AG09319 (cell line): ENCODE results near the gene DUSP22.

Experiments used
- DNase-seq: peaks from one replicate; pipeline ENCODE4 v3.0.0-alpha.2; 2010; ENCODE audit warnings: low read depth; ENCODE audit errors: extremely low read depth
- CTCF ChIP-seq: IDR thresholded peaks from 2 replicates; pipeline ENCODE4 v1.5.1; 2011; ENCODE audit warnings: low read depth, mild to moderate bottlenecking, inconsistent platforms, low read length, moderate library complexity

DUSP22 gene

GRCh38 chr6:344816-345340 lies 52.6 kb downstream of the DUSP22 start:
- no peak for TF ChIP-seq CTCF
- DNase-seq = no peak

DNA sequence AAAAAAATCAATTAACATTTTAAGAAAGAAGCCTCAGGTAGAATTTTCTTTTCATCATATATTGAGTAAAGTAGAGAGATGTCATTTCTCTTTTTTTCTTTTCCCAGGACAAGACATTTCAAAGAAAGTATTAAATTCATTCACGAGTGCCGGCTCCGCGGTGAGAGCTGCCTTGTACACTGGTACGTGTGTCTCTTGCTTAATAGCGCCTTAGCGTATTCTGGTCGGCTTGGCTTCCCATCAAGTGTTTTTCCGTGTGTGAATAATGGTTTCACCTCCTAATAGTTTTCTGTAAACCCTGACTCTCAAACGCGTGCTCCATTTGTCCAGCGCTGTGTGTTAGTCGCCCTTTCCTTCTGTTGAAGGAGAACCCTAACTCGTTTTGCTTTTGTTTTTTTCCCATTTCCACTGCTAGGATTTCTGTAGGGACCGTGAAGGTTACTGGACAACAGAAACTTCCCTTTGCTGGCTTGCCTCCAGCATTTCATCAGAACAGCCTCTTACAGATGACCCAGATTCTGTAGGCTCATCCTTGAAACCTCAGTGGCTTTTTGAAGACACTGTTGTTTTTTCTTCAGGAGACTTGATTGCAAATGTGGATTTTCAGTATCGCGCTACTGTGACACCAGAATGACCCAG lies 53.6 kb downstream of the DUSP22 start:
- no peak for DNase-seq
- no peak for TF ChIP-seq CTCF

GRCh38 chr6:346386-347030 lies 54.2 kb downstream of the DUSP22 start:
- DNase-seq = no peak
- no peak for TF ChIP-seq CTCF

- no peak for DNase-seq
- TF ChIP-seq CTCF = no peak
Measured at GRCh38 chr6:347232-347631, 54.9 kb downstream of the DUSP22 start.

DNA sequence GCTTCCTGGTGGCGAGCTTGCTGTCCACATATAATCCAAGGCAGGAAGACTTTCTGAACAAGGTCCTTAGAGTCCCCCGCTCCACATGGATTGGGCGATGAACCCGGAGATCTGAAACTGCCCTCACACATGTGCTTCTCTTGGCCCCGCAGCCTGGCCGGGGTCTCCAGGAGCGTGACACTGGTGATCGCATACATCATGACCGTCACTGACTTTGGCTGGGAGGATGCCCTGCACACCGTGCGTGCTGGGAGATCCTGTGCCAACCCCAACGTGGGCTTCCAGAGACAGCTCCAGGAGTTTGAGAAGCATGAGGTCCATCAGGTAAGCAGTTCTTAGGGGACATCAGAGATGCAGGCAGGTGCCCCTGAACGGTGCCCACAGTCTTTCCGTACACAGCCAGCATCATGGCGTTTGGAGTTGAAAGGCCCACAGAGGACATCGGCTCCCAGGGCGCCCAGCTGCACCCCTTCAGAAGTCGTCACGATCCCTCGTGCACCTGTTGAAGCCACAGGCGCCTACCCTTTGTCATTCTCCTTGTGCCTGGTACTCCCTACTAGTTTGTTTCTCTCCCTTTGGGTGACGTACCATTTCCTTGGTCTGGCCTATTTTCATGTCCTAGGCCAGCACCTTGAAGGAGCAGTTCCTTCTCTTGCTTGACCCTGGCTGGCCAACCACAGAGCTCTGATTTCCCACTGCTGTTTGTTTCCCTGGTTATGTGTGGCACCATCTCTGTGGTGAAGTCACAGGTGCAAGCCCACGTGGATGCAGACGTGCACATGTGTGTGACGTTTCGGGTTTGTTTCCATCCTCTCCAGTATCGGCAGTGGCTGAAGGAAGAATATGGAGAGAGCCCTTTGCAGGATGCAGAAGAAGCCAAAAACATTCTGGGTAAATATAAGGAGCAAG lies 55.9 kb downstream of the DUSP22 start:
- no peak for TF ChIP-seq CTCF
- no peak for DNase-seq

DNA sequence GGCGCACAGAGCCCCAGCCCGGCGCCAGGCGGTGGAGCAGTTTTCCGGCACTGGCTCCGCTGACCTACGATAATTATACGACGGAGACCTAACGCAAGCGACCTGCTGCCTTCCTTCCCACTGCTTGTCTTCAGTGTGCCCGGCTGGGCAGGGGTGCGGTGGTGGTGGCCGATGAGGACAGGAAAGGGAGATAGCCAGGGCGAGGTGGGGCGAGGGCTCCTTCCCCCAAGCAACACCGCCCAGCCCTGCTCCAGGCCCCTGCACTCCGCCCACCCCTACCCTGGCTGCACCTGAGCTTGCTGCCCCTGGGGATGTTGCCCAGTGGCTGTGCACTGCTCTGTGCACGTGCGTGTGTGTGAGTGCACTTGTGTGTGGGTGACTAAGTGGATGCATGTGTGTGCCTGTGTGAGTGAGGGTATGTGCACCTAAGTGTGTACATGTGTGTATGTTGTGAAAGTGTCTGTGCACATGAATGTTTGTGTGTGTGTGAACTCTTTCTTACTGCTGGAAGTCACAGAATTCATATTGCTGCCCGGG lies 56.6 kb downstream of the DUSP22 start:
- no peak for TF ChIP-seq CTCF
- DNase-seq = no peak
